ENCODE data around the gene ITGA5.

Gene ITGA5

GRCh38 chr12:54388237-54389133, 30.6 kb downstream of the ITGA5 start:
- TF ChIP-seq FOXP2 (optimal IDR thresholded peaks at IDR 0.05; ENCODE audit: borderline replicate concordance, extremely low read depth, extremely low read length, insufficient read depth) (no peak), POLR2AphosphoS5 (IDR thresholded peaks at IDR 0.05; ENCODE audit: low read depth, low read length) (no peak), TAF1 (IDR thresholded peaks at IDR 0.05; ENCODE audit: borderline replicate concordance, insufficient read depth, low read length) (no peak), SIN3A (IDR thresholded peaks at IDR 0.05; ENCODE audit: borderline replicate concordance, insufficient read depth, low read length) (no peak), REST (IDR thresholded peaks at IDR 0.05; ENCODE audit: insufficient read depth in 1 of 2, low read depth in 2 of 2, low read length in 2 of 2) (no peak)

- no peak for TF ChIP-seq TAF1 (IDR thresholded peaks at IDR 0.05; ENCODE audit: borderline replicate concordance, insufficient read depth, low read length)
- TF ChIP-seq FOXP2 (optimal IDR thresholded peaks at IDR 0.05; ENCODE audit: borderline replicate concordance, extremely low read depth, extremely low read length, insufficient read depth), result no peak
- no peak for TF ChIP-seq POLR2AphosphoS5 (IDR thresholded peaks at IDR 0.05; ENCODE audit: low read depth, low read length)
- TF ChIP-seq REST (IDR thresholded peaks at IDR 0.05; ENCODE audit: insufficient read depth in 1 of 2, low read depth in 2 of 2, low read length in 2 of 2), result no peak
- TF ChIP-seq SIN3A (IDR thresholded peaks at IDR 0.05; ENCODE audit: borderline replicate concordance, insufficient read depth, low read length), result no peak
Measured at GRCh38 chr12:54387114-54387467, 32.0 kb downstream of the ITGA5 start.

DNA sequence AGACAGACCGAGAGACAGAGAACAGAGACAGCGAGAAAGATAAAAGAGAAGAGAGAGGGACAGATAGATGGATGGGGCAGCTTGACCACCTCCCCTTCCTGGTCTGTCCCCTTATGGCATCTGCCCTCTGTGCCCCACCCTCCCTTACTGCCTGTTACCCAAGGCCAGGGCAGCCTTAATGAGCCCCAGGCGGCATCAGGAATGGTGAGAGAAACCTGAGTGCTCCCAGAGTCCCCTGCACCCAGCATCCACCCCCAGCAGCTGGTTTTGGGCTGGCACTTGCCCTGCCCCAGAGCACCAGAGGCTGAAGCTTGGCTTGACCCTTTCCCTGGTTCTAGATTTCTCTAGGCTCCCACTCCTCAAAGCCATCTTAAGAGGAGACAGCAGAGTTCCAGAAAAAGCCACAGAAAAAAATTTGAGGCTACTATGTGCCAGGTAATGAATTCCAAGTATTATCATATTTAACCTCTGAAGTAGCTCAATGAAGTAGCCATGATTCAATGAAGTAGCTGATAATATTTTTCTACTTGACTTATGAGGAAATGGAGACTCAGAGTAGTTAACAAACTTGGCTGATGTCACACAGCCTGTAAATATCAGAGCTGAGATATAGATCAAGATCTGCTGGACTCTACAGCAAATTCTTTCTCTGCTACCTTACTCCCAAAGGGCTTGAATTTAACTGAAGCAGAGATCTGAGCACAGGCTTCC, 32.5 kb downstream of the ITGA5 start:
- no peak for TF ChIP-seq REST (IDR thresholded peaks at IDR 0.05; ENCODE audit: insufficient read depth in 1 of 2, low read depth in 2 of 2, low read length in 2 of 2)
- no peak for TF ChIP-seq FOXP2 (optimal IDR thresholded peaks at IDR 0.05; ENCODE audit: borderline replicate concordance, extremely low read depth, extremely low read length, insufficient read depth)
- no peak for TF ChIP-seq TAF1 (IDR thresholded peaks at IDR 0.05; ENCODE audit: borderline replicate concordance, insufficient read depth, low read length)
- TF ChIP-seq POLR2AphosphoS5 (IDR thresholded peaks at IDR 0.05; ENCODE audit: low read depth, low read length), result no peak
- no peak for TF ChIP-seq SIN3A (IDR thresholded peaks at IDR 0.05; ENCODE audit: borderline replicate concordance, insufficient read depth, low read length)

GRCh38 chr12:54385251-54385914, 33.7 kb downstream of the ITGA5 start:
- TF ChIP-seq FOXP2 (optimal IDR thresholded peaks at IDR 0.05; ENCODE audit: borderline replicate concordance, extremely low read depth, extremely low read length, insufficient read depth) (no peak), REST (IDR thresholded peaks at IDR 0.05; ENCODE audit: insufficient read depth in 1 of 2, low read depth in 2 of 2, low read length in 2 of 2) (no peak), SIN3A (IDR thresholded peaks at IDR 0.05; ENCODE audit: borderline replicate concordance, insufficient read depth, low read length) (no peak), POLR2AphosphoS5 (IDR thresholded peaks at IDR 0.05; ENCODE audit: low read depth, low read length) (no peak), TAF1 (IDR thresholded peaks at IDR 0.05; ENCODE audit: borderline replicate concordance, insufficient read depth, low read length) (no peak)

All from PFSK-1 (cell line).